H1 (cell line): Measurements from ENCODE around the gene TMEM120B. TPM values are rescaled to one million over a fixed set of nuclear protein-coding genes. Genes with fewer than 3 reads are reported as not detected.
A peak's percentile ranks its signal among the peaks of the same experiment; 100 is the strongest.

Experiments used
- BACH1 ChIP-seq: IDR thresholded peaks from 2 replicates; pipeline ENCODE4 v1.6.1; 2012; ENCODE audit warnings: low read length, improper control_type of control experiment
- BRCA1 ChIP-seq: IDR thresholded peaks from 2 replicates; pipeline ENCODE4 v1.6.1; 2012; ENCODE audit warnings: low read depth, low read length, improper control_type of control experiment
- CBX5 ChIP-seq: fragments of 300-800, 300-1000 bp; sonication (generic); IDR thresholded peaks from 2 replicates; pipeline ENCODE4 v1.7.1; 2016; ENCODE audit warnings: antibody characterized with exemption, low read length, low read depth
- CTBP2 ChIP-seq: IDR thresholded peaks from 2 replicates; pipeline ENCODE4 v1.7.0; 2011; ENCODE audit warnings: borderline replicate concordance, mild to moderate bottlenecking, moderate library complexity, mixed read lengths, low read length; ENCODE audit not compliant: insufficient read depth, insufficient read length
- KDM5A ChIP-seq: fragments of 200-600 bp; IDR thresholded peaks from 2 replicates; pipeline ENCODE4 v1.7.1; 2012; ENCODE audit warnings: mild to moderate bottlenecking, low read length, inconsistent platforms, mixed read lengths
- MAFK ChIP-seq: IDR thresholded peaks from 2 replicates; pipeline ENCODE4 v1.6.1; 2012; ENCODE audit warnings: low read depth, mild to moderate bottlenecking, improper control_type of control experiment, low read length
- POU5F1 ChIP-seq: IDR thresholded peaks from 2 replicates; pipeline ENCODE4 v1.6.1; 2011; ENCODE audit warnings: low read depth, mild to moderate bottlenecking, low read length, moderate library complexity
- TAF7 ChIP-seq: optimal IDR thresholded peaks from 2 replicates; pipeline ENCODE3; 2011; ENCODE audit warnings: low read depth, mild to moderate bottlenecking, inconsistent platforms, low read length, moderate library complexity, borderline replicate concordance
- YY1 ChIP-seq: IDR thresholded peaks from 2 replicates; pipeline ENCODE4 v1.6.1; 2011; ENCODE audit warnings: low read depth, mild to moderate bottlenecking, low read length
- ZNF274 ChIP-seq: IDR thresholded peaks from 2 replicates; pipeline ENCODE4 v1.7.0; 2012; ENCODE audit warnings: low read length, borderline replicate concordance; ENCODE audit errors: extremely low read depth
- polyA plus RNA-seq, 7 experiments: library from polyadenylated mRNA; depleted of rRNA in 3 of 7; stranded (reverse) in 5 of 7; unstranded in 2 of 7; fragments of >200 nt in 5 of 7; fragments of 200-250 nt in 2 of 7; gene quantifications; 1 replicate in 5 of 7; 2 replicates in 1 of 7; 4 replicates in 1 of 7; pipeline versions ENCODE4 v1.2.1 to v1.2.3, GENCODE V29; 2011 to 2013; ENCODE audit warnings: missing spikeins in 2 of 7, mixed read lengths in 2 of 7
- total RNA-seq: library from RNA; stranded (reverse); fragmentation: NEBNext Ultra II Directional; extraction: Animal tissue kit (Norgen Biotek cat#: 25700); gene quantifications from 2 replicates; pipeline ENCODE4 v1.2.1, GENCODE V29; 2021
- TF ChIP-seq, protein P1 (sequence below): IDR thresholded peaks from 2 replicates; pipeline ENCODE4 v1.6.1; 2012; ENCODE audit warnings: inconsistent platforms

TMEM120B gene
- total and polyA plus RNA-seq, 2 of the 8 experiments (the other 6 are each of a cell fraction or from before 2014, with no cell fraction given), result 22.0 to 29.1 TPM

- TF ChIP-seq TAF7 (peak; percentile 55), MAFK (no peak), BACH1 (no peak), CBX5 (no peak), BRCA1 (no peak), YY1 (no peak), CTBP2 (no peak), POU5F1 (no peak), KDM5A (no peak), ZNF274 (no peak)
- TF ChIP-seq, protein P1, sequence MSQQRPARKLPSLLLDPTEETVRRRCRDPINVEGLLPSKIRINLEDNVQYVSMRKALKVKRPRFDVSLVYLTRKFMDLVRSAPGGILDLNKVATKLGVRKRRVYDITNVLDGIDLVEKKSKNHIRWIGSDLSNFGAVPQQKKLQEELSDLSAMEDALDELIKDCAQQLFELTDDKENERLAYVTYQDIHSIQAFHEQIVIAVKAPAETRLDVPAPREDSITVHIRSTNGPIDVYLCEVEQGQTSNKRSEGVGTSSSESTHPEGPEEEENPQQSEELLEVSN, result no peak
Measured at GRCh38 chr12:121801595-121802484, 89.3 kb downstream of the TMEM120B start (continued).
